ENCODE data around the gene ACBD3.

The ACBD3 gene

DNA sequence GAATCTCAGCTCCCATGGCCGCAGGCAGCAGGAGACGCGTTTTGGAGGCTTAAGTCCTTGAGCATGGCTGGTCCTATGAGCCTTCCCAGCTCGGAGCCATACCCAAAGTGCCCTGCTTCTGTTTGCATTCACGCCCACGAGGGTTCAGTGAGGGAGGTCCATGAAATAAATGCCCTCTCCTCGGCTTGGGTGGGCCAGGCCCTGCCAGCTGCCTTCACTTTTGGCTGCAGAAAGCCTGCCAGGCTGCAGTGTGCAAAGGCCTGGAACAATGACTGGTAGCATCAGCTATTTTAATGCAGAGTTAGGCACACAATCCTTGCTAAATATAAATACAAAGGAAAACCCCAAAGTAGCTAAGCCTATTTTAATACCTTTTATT lies 74.7 kb downstream of the ACBD3 start:
- no peak for DNase-seq (ENCODE audit: low read depth, low spot score)

GRCh38 chr1:226111098-226111882 lies 75.3 kb downstream of the ACBD3 start:
- no peak for DNase-seq (ENCODE audit: low read depth, low spot score)

DNA sequence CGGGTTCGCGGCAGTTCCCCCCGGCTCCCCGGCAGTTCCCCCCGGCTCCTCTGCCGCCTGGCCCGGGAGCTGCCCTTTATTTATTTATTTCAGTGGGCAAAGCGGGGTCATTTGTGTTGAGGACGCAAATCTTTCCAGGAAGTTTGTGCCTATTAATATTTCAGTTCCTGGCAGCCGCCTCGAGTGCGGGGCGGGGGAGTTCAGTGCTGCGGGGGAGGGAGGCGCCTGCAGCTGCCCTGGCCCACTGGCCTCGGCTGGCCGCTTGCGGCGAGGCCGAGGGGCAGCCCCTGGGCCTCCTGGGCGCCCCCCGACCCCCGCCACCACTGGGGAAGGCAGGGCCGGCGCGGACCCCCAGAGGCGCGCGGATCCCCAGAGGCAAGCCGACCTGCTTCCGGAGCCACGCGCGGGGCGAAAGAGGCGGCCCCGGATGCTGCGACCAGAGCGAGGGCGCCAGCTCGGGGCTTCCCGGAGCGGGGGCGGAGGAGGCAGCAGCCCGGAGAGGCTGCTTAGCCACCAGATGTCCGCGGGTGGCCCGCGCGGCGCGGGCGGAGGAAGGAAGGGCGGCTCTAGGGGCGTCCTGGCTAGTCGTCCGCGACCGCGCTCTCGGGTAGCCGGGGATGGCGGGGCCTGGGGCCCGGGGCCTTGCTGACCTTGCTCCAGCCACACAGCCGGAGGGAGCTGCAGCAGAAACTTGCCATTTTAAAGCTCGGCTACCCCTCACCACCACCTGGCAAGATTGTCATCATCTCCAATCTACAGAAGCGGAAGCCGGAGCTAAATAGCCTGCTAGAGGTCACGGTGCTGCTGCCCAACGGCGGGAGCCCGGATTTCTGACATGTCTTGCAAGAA lies 76.1 kb downstream of the ACBD3 start:
- no peak for DNase-seq (ENCODE audit: low read depth, low spot score)

DNA sequence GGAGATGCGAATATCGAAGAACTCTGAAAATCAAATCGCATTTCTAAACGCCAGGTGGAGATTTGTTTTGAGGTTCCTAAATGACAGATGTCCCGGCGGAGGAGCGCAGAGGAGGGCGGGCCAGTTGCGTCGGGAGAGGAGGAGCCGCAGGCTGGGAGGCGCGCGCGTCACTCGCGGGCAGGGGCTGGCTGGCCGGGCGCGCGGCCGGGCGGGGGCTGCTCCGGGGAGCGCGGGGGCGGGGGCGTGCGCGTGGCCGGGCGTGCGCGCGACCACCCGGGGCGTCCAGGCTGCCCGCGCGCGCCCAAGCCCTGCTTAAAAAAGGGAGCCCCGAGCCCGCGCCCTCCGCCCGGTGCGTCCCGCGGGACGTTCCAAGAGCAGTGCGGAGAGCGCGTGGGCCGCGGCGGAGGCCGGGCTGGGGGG lies 76.7 kb downstream of the ACBD3 start:
- peak; percentile 49 for DNase-seq (ENCODE audit: low read depth, low spot score)

- no peak for DNase-seq (ENCODE audit: low read depth, low spot score)
These were observed 77.4 kb downstream of the ACBD3 start for GRCh38 chr1:226108935-226109828.

GRCh38 chr1:226107471-226108460 lies 78.8 kb downstream of the ACBD3 start:
- no peak for DNase-seq (ENCODE audit: low read depth, low spot score)

DNA sequence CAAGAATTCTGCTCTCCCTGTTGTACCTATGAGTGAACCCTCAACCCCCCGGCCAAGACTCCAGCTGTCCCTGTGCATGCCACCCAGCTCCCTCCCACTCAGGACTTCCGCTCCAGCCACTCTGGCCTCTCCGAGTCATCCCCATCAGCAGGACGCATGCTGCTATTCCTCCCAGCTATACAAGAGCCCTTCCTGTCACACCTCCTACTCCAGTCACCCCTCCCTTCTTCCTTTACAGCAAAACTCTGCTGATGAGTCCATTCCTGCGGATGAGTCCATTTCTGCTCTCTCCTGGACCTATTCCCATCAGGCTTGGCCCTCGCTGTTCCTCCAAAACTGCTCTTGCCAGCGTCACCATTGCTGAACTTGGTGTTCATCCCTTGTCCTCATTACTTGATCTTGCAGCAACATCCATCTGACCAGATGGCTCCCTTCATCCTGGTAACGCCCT lies 81.8 kb downstream of the ACBD3 start:
- no peak for DNase-seq (ENCODE audit: low read depth, low spot score)

- DNase-seq (ENCODE audit: low read depth, low spot score) = no peak
These were observed 85.8 kb downstream of the ACBD3 start for GRCh38 chr1:226100436-226101391.

- no peak for DNase-seq (ENCODE audit: low read depth, low spot score)
These were observed 87.4 kb downstream of the ACBD3 start for GRCh38 chr1:226098870-226099835.

DNA sequence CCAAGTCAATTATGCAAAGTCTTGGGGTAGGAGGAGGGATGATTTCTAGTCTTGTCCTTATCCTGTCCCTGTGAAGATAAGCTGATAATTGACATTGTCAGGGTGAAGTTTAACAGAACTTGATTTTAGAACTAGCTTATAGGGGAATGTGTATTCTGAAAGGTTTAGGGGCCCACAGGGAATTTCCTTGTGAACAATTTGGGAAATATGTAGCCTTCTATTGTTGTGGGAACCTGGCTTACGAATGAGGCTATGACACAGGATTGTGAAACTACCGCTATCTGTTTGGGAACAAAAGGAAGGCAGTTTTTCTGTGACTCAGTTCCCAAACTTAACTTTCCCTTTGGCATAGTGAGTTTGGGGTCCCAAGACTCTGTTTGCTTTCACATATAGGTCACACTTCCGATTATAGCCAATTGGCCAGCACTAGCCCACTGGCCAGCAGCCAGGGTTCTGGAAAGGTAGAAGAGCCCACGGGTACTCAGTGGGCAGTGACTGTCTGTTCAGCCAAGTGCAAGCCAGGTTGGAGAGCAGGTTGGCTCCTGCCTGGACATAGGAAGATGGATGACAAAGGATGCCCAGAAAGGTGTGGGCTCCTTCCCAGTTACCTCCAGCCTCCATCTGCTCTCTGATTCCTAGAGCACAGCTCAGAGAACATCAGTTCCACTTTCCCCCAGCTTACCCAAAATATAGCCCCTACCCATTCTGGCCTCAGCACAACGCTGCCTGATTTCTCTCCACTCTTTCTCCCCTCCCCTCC lies 88.5 kb downstream of the ACBD3 start:
- DNase-seq (ENCODE audit: low read depth, low spot score) = no peak

- no peak for DNase-seq (ENCODE audit: low read depth, low spot score)
These were observed 91.3 kb downstream of the ACBD3 start for GRCh38 chr1:226095286-226095685.
